BE2C (cell line): ENCODE data around the gene SPCS1. TPM values are rescaled to one million over a fixed set of nuclear protein-coding genes. Genes with fewer than 3 reads are reported as not detected.
"Not testable (repeated sequence)": the region's sequence is repeated elsewhere in the genome, so short reads cannot be mapped to it uniquely, and the experiment has no call there.

ENCODE experiments used
- DNase-seq: peaks from one replicate; pipeline ENCODE4 v3.0.0-alpha.2; 2020
- H3K27me3 ChIP-seq: fragments of 250-450 bp; sonication (Bioruptor Pico); 2 replicates; pipeline ENCODE4 v1.5.1; 2020; ENCODE audit warnings: mild to moderate bottlenecking
- H3K36me3 ChIP-seq: fragments of 250-450 bp; sonication (Bioruptor Pico); 2 replicates; pipeline ENCODE4 v1.5.1; 2020; ENCODE audit warnings: mild to moderate bottlenecking
- H3K4me1 ChIP-seq: fragments of 250-450 bp; sonication (Bioruptor Pico); 2 replicates; pipeline ENCODE4 v1.5.1; 2020
- H3K4me3 ChIP-seq: 2 replicates; pipeline ENCODE4 v1.5.1; 2011; ENCODE audit warnings: low read depth, low read length
- H3K9me3 ChIP-seq: fragments of 250-450 bp; sonication (Bioruptor Pico); 2 replicates; pipeline ENCODE4 v1.5.1; 2020
- CTCF ChIP-seq: IDR thresholded peaks from 2 replicates; pipeline ENCODE4 v1.5.1; 2012; ENCODE audit warnings: mild to moderate bottlenecking, low read depth, low read length
- polyA plus RNA-seq: library from polyadenylated mRNA; unstranded; fragments of >200 nt; gene quantifications from one replicate; pipeline ENCODE4 v1.2.1, GENCODE V29; 2012; ENCODE audit warnings: low read depth, missing spikeins; ENCODE audit not compliant: insufficient read length, insufficient read depth

The SPCS1 gene
- 134 TPM for polyA plus RNA-seq

GRCh38 chr3:52705688-52706686, at the start of gene SPCS1, which contains the start of gene GLT8D1:
Gene SPCS1 (plus strand): TSS chr3:52706106. CDS start chr3:52706247, 141 bp downstream.
Gene GLT8D1 (minus strand): TSS chr3:52705791. CDS start chr3:52700460, 5,331 bp downstream.
- TF ChIP-seq CTCF = no peak
- Histone ChIP-seq H3K36me3 (no peaks in the 10 kb centered on the region; the same call in 1 of the 2 replicates), H3K4me3 (peak within 1 kb of the TSS; percentile 91), H3K27me3 (no peaks in the 10 kb centered on the region), H3K9me3 (no peaks in the 10 kb centered on the region), H3K4me1 (no peaks in the 10 kb centered on the region)
- DNase-seq = peak; percentile 81

GRCh38 chr3:52660046-52660445, 45.9 kb upstream of the SPCS1 start:
- no peaks in the 10 kb centered on the region for H3K4me1 ChIP-seq
- H3K4me3 ChIP-seq = no peak overlapping the region
- no peaks in the 10 kb centered on the region for H3K27me3 ChIP-seq
- DNase-seq = no peak
- peaks cover 3% of the 10 kb centered on the region; the same call in 1 of the 2 replicates for H3K36me3 ChIP-seq
- no peaks in the 10 kb centered on the region for H3K9me3 ChIP-seq
- no peak for TF ChIP-seq CTCF

- H3K27me3 ChIP-seq = no peaks in the 10 kb centered on the region
- TF ChIP-seq CTCF = no peak
- H3K4me1 ChIP-seq = no peaks in the 10 kb centered on the region
- no peaks in the 10 kb centered on the region for H3K9me3 ChIP-seq
- DNase-seq = no peak
- H3K36me3 ChIP-seq = peaks cover 6% of the 10 kb centered on the region; the same call in 1 of the 2 replicates
- H3K4me3 ChIP-seq = no peak overlapping the region
Observed at GRCh38 chr3:52663098-52663497, 42.8 kb upstream of the SPCS1 start.

- Histone ChIP-seq H3K4me3 (no peak overlapping the region), H3K36me3 (peaks cover 3% of the 10 kb centered on the region; the same call in 1 of the 2 replicates), H3K4me1 (no peaks in the 10 kb centered on the region), H3K9me3 (no peaks in the 10 kb centered on the region), H3K27me3 (no peaks in the 10 kb centered on the region)
- DNase-seq = no peak
- TF ChIP-seq CTCF = no peak
Observed at GRCh38 chr3:52670621-52671521, 35.0 kb upstream of the SPCS1 start.

- no peak for TF ChIP-seq CTCF
- Histone ChIP-seq H3K27me3 (no peaks in the 10 kb centered on the region), H3K4me3 (no peak overlapping the region), H3K36me3 (peaks cover 3% of the 10 kb centered on the region; the same call in 1 of the 2 replicates), H3K9me3 (no peaks in the 10 kb centered on the region), H3K4me1 (no peaks in the 10 kb centered on the region)
- no peak for DNase-seq
Observed at GRCh38 chr3:52671676-52672075, 34.2 kb upstream of the SPCS1 start.

GRCh38 chr3:52676201-52676600, 29.7 kb upstream of the SPCS1 start:
- H3K27me3 ChIP-seq, DNase-seq, H3K4me1 ChIP-seq, H3K9me3 ChIP-seq, H3K4me3 ChIP-seq: not testable (repeated sequence)
- H3K36me3 ChIP-seq = peaks cover 14% of the 10 kb centered on the region
